H1 (cell line): ENCODE data around the gene COL26A1. TPM values are rescaled to one million over a fixed set of nuclear protein-coding genes. Genes with fewer than 3 reads are reported as not detected.

Experiments used
- BACH1 ChIP-seq: IDR thresholded peaks from 2 replicates; pipeline ENCODE4 v1.6.1; 2012; ENCODE audit warnings: low read length, improper control_type of control experiment
- CBX5 ChIP-seq: fragments of 300-800, 300-1000 bp; sonication (generic); IDR thresholded peaks from 2 replicates; pipeline ENCODE4 v1.7.1; 2016; ENCODE audit warnings: antibody characterized with exemption, low read length, low read depth
- CBX8 ChIP-seq: fragments of 300-800, 300-1000 bp; sonication (generic); IDR thresholded peaks from 2 replicates; pipeline ENCODE4 v1.7.1; 2016; ENCODE audit warnings: low read depth, low read length, borderline replicate concordance
- CHD1 ChIP-seq: IDR thresholded peaks from 2 replicates; pipeline ENCODE4 v1.6.1; 2012; ENCODE audit warnings: low read depth, low read length, improper control_type of control experiment
- CHD2 ChIP-seq: IDR thresholded peaks from 2 replicates; pipeline ENCODE4 v1.6.1; 2012; ENCODE audit warnings: low read length, improper control_type of control experiment
- EGR1 ChIP-seq: IDR thresholded peaks from 2 replicates; pipeline ENCODE4 v1.6.1; 2011; ENCODE audit warnings: low read depth, low read length, borderline replicate concordance
- EZH2 ChIP-seq: fragments of 200-600 bp; sonication (generic); IDR thresholded peaks from 2 replicates; pipeline ENCODE4 v1.7.1; 2012; ENCODE audit warnings: low read depth, mild to moderate bottlenecking, moderate library complexity, low read length, inconsistent platforms; ENCODE audit not compliant: severe bottlenecking
- FOSL1 ChIP-seq: IDR thresholded peaks from 2 replicates; pipeline ENCODE4 v1.6.1; 2011; ENCODE audit warnings: mild to moderate bottlenecking, low read depth, low read length, moderate library complexity; ENCODE audit not compliant: insufficient read depth
- GABPA ChIP-seq: IDR thresholded peaks from 2 replicates; pipeline ENCODE4 v1.6.1; 2011; ENCODE audit warnings: mild to moderate bottlenecking, low read length, moderate library complexity, borderline replicate concordance; ENCODE audit not compliant: insufficient read depth
- HDAC2 ChIP-seq, 2 experiments: fragments of 300-600 bp in 1 of 2; sonication (generic) in 1 of 2; IDR thresholded peaks; 2 replicates each; pipeline ENCODE4 v1.6.1; 2011 to 2012; ENCODE audit warnings: low read depth in 2 of 2, low read length in 2 of 2, mild to moderate bottlenecking in 2 of 2, moderate library complexity in 2 of 2, borderline replicate concordance in 1 of 2, inconsistent platforms in 1 of 2
- HDAC6 ChIP-seq: IDR thresholded peaks from one replicate; pipeline ENCODE4 v1.7.1; 2012; ENCODE audit warnings: low read depth, mild to moderate bottlenecking, inconsistent platforms, low read length, moderate library complexity
- JUN ChIP-seq: IDR thresholded peaks from 2 replicates; pipeline ENCODE4 v1.6.1; 2011; ENCODE audit warnings: low read depth, mild to moderate bottlenecking, improper control_type of control experiment, low read length
- JUND ChIP-seq: IDR thresholded peaks from 2 replicates; pipeline ENCODE4 v1.6.1; 2011; ENCODE audit warnings: mild to moderate bottlenecking, improper control_type of control experiment, low read length
- KDM1A ChIP-seq: fragments of 200-600, 300-600 bp; sonication (generic); IDR thresholded peaks from 2 replicates; pipeline ENCODE4 v1.7.1; 2016; ENCODE audit warnings: mild to moderate bottlenecking, low read length, borderline replicate concordance
- NRF1 ChIP-seq: IDR thresholded peaks from 2 replicates; pipeline ENCODE4 v1.6.1; 2011; ENCODE audit warnings: mild to moderate bottlenecking, low read depth, low read length, improper control_type of control experiment
- PHF8 ChIP-seq: fragments of 200-600 bp; sonication (generic); conservative IDR thresholded peaks from 2 replicates; pipeline ENCODE4 v1.7.1; 2012; ENCODE audit warnings: low read depth, mild to moderate bottlenecking, inconsistent platforms, low read length, moderate library complexity
- RNF2 ChIP-seq: fragments of 200-900, 300-1000 bp; sonication (generic); IDR thresholded peaks from 2 replicates; pipeline ENCODE4 v1.7.1; 2016; ENCODE audit warnings: borderline replicate concordance, low read depth, mild to moderate bottlenecking, antibody characterized with exemption, low read length; ENCODE audit not compliant: poor library complexity, severe bottlenecking; ENCODE audit errors: missing control alignments
- SAP30 ChIP-seq: fragments of 300-600 bp; sonication (generic); IDR thresholded peaks from 2 replicates; pipeline ENCODE4 v1.7.1; 2012; ENCODE audit warnings: low read length, moderate library complexity, mild to moderate bottlenecking, inconsistent platforms; ENCODE audit not compliant: insufficient read depth, insufficient replicate concordance
- SP1 ChIP-seq: IDR thresholded peaks from 2 replicates; pipeline ENCODE4 v1.6.1; 2011; ENCODE audit warnings: low read depth, low read length
- SP2 ChIP-seq: IDR thresholded peaks from 2 replicates; pipeline ENCODE4 v1.6.1; 2012; ENCODE audit warnings: mild to moderate bottlenecking, low read length, inconsistent platforms
- SRF ChIP-seq: IDR thresholded peaks from 2 replicates; pipeline ENCODE4 v1.6.1; 2011; ENCODE audit warnings: mild to moderate bottlenecking, low read depth, low read length, moderate library complexity
- TAF1 ChIP-seq: IDR thresholded peaks from 2 replicates; pipeline ENCODE4 v1.6.1; 2011; ENCODE audit warnings: mild to moderate bottlenecking, low read depth, low read length
- TCF12 ChIP-seq: IDR thresholded peaks from 2 replicates; pipeline ENCODE4 v1.6.1; 2011; ENCODE audit warnings: low read depth, mild to moderate bottlenecking, low read length
- YY1 ChIP-seq: IDR thresholded peaks from 2 replicates; pipeline ENCODE4 v1.6.1; 2011; ENCODE audit warnings: low read depth, mild to moderate bottlenecking, low read length
- polyA plus RNA-seq, 7 experiments: library from polyadenylated mRNA; depleted of rRNA in 3 of 7; stranded (reverse) in 5 of 7; unstranded in 2 of 7; fragments of >200 nt in 5 of 7; fragments of 200-250 nt in 2 of 7; gene quantifications; 1 replicate in 5 of 7; 2 replicates in 1 of 7; 4 replicates in 1 of 7; pipeline versions ENCODE4 v1.2.1 to v1.2.3, GENCODE V29; 2011 to 2013; ENCODE audit warnings: missing spikeins in 2 of 7, mixed read lengths in 2 of 7
- total RNA-seq: library from RNA; stranded (reverse); fragmentation: NEBNext Ultra II Directional; extraction: Animal tissue kit (Norgen Biotek cat#: 25700); gene quantifications from 2 replicates; pipeline ENCODE4 v1.2.1, GENCODE V29; 2021

COL26A1 gene
- total and polyA plus RNA-seq, 2 of the 8 experiments (the other 6 are each of a cell fraction or from before 2014, with no cell fraction given), result 51.1 to 68.8 TPM

DNA sequence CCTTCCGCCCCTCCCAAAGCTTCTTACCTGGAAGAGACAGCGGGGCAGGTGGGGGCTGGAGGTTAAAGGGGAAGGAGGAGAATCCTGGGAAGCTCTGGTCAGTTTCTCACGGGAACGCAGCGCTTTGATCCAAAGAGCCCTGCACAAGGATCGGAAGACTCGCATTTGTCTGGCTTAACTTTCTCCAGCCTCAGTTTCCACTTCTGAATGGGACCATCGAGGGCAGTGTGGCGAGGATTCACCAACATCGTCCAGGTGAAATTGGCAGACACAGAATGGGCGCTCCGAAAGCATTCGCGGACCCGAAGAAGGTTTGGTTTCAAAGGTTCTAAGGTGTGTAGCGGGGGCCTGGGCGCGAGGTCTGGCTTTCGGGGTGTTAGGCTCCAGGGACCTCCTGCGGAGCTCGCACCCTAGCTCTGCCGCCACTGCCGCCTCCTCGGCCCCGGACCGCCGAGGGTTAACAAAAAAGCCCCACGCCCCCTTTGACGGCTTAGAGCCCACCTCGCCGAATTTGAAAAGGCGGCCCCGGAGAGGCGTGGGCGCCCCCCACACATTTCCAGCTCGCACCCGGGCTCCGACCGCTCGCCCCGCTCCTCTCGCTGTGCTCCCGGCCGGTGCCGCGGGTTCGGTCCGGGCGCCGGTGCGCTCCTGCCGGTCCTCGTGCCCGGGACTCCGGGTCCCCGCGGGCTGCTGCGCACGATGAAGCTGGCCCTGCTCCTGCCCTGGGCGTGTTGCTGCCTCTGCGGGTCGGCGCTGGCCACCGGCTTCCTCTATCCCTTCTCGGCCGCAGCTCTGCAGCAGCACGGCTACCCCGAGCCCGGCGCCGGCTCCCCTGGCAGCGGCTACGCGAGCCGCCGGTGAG is at the start of gene COL26A1 (continued):
- TF ChIP-seq CHD1, result no peak
- TF ChIP-seq SP2, result no peak
- TF ChIP-seq TCF12, result no peak
- TF ChIP-seq KDM1A, result no peak
- TF ChIP-seq GABPA, result no peak
- no peak for TF ChIP-seq HDAC2 (IDR thresholded peaks at IDR 0.05; ENCODE audit: borderline replicate concordance in 1 of 2, low read depth in 2 of 2, low read length in 2 of 2)
- no peak for TF ChIP-seq CBX5
- no peak for TF ChIP-seq CBX8
- TF ChIP-seq JUN, result no peak
- no peak for TF ChIP-seq YY1
- peak; percentile 54 for TF ChIP-seq TAF1
- TF ChIP-seq JUND, result no peak
- no peak for TF ChIP-seq SAP30
- no peak for TF ChIP-seq EZH2
- TF ChIP-seq FOSL1, result no peak
- no peak for TF ChIP-seq EGR1
- no peak for TF ChIP-seq SP1
- TF ChIP-seq NRF1, result no peak
- peak; percentile 21; the same call in 1 of the 2 replicates for TF ChIP-seq BACH1
- 0 out of 2 replicates have a peak, but pooled peaks have one; percentile 35 for TF ChIP-seq PHF8
- TF ChIP-seq RNF2, result no peak
- TF ChIP-seq CHD2, result no peak
- TF ChIP-seq HDAC6, result no peak
- TF ChIP-seq SRF, result no peak
